WI38 (cell line): ENCODE results near the gene LDB2.

ENCODE experiments used
- H3K4me3 ChIP-seq: 2 replicates; pipeline ENCODE4 v1.5.1; 2011; ENCODE audit warnings: low read depth, mild to moderate bottlenecking, control low read depth, low read length
- TF ChIP-seq, protein P1 (sequence below): IDR thresholded peaks from 2 replicates; pipeline ENCODE4 v1.5.1; 2012; ENCODE audit warnings: low read depth, mild to moderate bottlenecking, control low read depth, low read length

The LDB2 gene

GRCh38 chr4:16725252-16725651 lies 173.2 kb downstream of the LDB2 start:
- H3K4me3 ChIP-seq, result no peak overlapping the region
- TF ChIP-seq, protein P1, sequence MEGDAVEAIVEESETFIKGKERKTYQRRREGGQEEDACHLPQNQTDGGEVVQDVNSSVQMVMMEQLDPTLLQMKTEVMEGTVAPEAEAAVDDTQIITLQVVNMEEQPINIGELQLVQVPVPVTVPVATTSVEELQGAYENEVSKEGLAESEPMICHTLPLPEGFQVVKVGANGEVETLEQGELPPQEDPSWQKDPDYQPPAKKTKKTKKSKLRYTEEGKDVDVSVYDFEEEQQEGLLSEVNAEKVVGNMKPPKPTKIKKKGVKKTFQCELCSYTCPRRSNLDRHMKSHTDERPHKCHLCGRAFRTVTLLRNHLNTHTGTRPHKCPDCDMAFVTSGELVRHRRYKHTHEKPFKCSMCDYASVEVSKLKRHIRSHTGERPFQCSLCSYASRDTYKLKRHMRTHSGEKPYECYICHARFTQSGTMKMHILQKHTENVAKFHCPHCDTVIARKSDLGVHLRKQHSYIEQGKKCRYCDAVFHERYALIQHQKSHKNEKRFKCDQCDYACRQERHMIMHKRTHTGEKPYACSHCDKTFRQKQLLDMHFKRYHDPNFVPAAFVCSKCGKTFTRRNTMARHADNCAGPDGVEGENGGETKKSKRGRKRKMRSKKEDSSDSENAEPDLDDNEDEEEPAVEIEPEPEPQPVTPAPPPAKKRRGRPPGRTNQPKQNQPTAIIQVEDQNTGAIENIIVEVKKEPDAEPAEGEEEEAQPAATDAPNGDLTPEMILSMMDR, result no peak

DNA sequence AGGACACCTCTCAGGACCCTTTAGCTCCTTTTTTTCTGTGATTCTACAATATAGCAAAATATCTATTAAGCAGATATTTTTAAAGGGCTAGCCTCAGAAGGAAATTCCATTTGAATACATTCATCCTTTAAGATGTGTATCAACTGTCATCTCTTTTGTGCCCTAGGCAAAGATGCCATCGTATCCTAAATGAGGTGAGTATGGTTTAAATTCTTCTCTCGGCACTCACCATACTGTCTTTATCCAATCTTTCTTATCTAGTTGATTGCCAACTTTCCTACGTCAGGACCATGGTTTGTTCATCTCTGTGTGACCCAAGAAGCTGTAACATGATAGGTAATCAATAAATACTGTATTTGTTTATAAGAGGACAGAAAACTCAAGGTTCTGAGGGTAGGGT lies 176.0 kb downstream of the LDB2 start:
- no peak overlapping the region for H3K4me3 ChIP-seq
- TF ChIP-seq, protein P1, result no peak

DNA sequence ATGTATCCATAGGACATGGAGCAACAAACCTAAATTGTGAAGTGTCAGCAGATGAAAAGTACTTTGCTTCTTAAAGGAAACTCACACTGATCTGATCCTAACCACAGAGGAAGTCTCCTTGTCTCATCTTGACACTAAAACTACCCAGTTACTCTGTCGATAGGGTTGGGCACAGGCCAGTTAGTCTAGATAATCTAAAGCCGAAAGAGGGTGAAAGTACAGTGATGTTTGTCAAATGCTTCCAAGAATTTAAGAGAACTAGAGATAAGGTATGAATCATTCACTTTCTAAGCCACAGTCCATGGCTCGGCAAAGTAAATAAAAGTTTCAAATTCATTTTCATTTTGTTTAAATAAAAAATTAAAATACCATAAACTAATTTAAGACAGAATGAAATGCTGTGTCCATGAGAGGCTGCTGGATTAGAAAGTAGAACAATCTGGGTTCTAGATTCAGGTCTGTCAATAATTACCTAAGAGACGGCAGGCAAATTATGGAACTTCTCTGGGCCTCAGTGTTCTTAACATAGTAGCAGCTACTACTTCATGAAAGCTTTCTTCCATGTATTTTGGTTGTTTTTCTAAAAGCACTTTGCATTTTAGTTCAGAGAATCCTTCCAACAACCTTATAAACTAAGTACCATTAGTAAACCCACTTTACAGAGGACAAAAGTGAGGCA lies 176.7 kb downstream of the LDB2 start:
- no peak overlapping the region for H3K4me3 ChIP-seq
- TF ChIP-seq, protein P1, result no peak

DNA sequence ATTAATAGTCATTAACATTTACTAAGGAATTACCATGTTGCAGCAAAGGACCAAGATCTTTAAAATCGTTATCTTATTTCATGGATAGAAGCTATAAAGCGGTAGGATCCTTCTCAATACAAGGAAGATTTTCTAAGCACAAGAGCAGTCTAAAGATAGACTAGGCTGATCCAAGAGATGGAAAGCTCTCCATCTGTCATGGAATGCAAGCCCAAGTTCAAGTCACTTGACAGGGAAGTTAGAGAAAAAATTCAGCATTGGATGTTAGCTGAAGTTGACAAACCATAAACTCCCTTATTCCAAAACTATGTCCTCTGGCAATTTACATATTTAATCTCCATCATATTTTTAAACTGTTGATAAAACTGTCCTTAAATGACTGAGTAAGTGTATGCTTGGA lies 177.7 kb downstream of the LDB2 start:
- H3K4me3 ChIP-seq, result no peak overlapping the region
- TF ChIP-seq, protein P1, result no peak

- H3K4me3 ChIP-seq, result no peak overlapping the region
- TF ChIP-seq, protein P1, result no peak
Measured at GRCh38 chr4:16717266-16717970, 181.0 kb downstream of the LDB2 start.

- TF ChIP-seq, protein P1, result no peak
- H3K4me3 ChIP-seq, result no peak overlapping the region
Measured at GRCh38 chr4:16715482-16715881, 183.0 kb downstream of the LDB2 start.

- TF ChIP-seq, protein P1, result no peak
- no peak overlapping the region for H3K4me3 ChIP-seq
Measured at GRCh38 chr4:16714191-16714590, 184.3 kb downstream of the LDB2 start.
